ENCODE measurements around the gene DHX40. TPM values are rescaled to one million over a fixed set of nuclear protein-coding genes. Genes with fewer than 3 reads are reported as not detected.

Gene DHX40
- polyA plus RNA-seq, 1 of the 3 experiments (the other 2 are of a cell fraction), result 33.8 TPM

DNA sequence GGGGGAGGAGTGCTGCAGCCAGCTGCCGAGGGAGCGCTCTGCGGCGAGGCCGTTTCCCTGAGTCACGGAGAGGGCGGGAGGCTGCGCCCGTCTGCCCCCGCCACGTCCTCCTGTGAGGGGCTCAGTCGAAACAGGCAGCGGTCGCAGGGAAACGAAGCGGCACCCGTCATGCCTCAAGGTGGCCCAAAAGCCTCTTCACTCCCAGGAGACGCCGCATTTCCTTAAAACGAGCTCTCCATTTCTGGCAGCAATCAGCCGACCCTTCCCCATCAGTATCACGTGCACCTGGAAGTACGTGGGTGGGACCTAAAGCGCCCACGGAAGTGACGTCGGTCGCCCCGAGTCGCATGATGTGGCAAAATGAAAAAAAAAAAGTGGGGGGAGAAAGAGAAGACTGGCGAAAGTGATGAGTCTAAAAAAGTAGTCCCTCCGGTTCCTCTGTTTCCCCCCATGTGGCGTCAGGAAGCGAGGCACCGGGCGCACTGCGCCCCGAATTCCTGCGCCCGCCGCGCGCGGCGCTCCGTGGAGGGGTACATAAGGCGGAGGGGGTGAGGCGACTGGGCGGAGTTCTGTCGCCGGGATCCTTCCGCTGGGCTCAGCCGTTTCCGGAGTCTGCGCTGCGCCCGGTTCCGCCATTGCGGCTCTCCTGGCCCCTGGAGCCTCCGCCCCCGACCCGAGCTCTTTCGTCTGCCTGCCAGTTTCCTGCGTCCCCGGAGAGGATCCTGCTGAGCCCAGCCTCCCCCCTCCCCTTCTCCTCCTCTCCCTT, 54.1 kb downstream of the DHX40 start, which contains the start of gene CLTC (continued):
- TF ChIP-seq, protein P1, sequence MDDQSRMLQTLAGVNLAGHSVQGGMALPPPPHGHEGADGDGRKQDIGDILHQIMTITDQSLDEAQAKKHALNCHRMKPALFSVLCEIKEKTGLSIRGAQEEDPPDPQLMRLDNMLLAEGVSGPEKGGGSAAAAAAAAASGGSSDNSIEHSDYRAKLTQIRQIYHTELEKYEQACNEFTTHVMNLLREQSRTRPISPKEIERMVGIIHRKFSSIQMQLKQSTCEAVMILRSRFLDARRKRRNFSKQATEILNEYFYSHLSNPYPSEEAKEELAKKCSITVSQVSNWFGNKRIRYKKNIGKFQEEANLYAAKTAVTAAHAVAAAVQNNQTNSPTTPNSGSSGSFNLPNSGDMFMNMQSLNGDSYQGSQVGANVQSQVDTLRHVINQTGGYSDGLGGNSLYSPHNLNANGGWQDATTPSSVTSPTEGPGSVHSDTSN (IDR thresholded peaks at IDR 0.05), result peak; percentile 95
- TF ChIP-seq, protein P2, sequence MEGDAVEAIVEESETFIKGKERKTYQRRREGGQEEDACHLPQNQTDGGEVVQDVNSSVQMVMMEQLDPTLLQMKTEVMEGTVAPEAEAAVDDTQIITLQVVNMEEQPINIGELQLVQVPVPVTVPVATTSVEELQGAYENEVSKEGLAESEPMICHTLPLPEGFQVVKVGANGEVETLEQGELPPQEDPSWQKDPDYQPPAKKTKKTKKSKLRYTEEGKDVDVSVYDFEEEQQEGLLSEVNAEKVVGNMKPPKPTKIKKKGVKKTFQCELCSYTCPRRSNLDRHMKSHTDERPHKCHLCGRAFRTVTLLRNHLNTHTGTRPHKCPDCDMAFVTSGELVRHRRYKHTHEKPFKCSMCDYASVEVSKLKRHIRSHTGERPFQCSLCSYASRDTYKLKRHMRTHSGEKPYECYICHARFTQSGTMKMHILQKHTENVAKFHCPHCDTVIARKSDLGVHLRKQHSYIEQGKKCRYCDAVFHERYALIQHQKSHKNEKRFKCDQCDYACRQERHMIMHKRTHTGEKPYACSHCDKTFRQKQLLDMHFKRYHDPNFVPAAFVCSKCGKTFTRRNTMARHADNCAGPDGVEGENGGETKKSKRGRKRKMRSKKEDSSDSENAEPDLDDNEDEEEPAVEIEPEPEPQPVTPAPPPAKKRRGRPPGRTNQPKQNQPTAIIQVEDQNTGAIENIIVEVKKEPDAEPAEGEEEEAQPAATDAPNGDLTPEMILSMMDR (IDR thresholded peaks at IDR 0.05), result no peak; the same call in 1 of the 2 replicates
- TF ChIP-seq FOSL2 (IDR thresholded peaks at IDR 0.05; ENCODE audit: borderline replicate concordance, low read depth), result peak; percentile 20; the same call in 1 of the 2 replicates
- peak; percentile 98 for TF ChIP-seq CHD2 (IDR thresholded peaks at IDR 0.05; ENCODE audit: low read length, partially characterized antibody)
- peak; percentile 55; the same call in 1 of the 2 replicates for TF ChIP-seq JUND (IDR thresholded peaks at IDR 0.05)
- TF ChIP-seq, protein P3, sequence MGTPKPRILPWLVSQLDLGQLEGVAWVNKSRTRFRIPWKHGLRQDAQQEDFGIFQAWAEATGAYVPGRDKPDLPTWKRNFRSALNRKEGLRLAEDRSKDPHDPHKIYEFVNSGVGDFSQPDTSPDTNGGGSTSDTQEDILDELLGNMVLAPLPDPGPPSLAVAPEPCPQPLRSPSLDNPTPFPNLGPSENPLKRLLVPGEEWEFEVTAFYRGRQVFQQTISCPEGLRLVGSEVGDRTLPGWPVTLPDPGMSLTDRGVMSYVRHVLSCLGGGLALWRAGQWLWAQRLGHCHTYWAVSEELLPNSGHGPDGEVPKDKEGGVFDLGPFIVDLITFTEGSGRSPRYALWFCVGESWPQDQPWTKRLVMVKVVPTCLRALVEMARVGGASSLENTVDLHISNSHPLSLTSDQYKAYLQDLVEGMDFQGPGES (IDR thresholded peaks at IDR 0.05; ENCODE audit: low read depth, low read length), result no peak
- TF ChIP-seq RFX5 (IDR thresholded peaks at IDR 0.05; ENCODE audit: low read length), result peak; percentile 43; the same call in 1 of the 2 replicates
- peak; percentile 62; the same call in 1 of the 2 replicates for TF ChIP-seq MEF2A (IDR thresholded peaks at IDR 0.05; ENCODE audit: borderline replicate concordance, low read depth)
- TF ChIP-seq TEAD4 (IDR thresholded peaks at IDR 0.05; ENCODE audit: borderline replicate concordance, insufficient read depth), result peak; percentile 82; the same call in 1 of the 2 replicates
- TF ChIP-seq RXRA (IDR thresholded peaks at IDR 0.05; ENCODE audit: borderline replicate concordance, low read depth), result 0 out of 2 replicates have a peak, but pooled peaks have one; percentile 55
- peak; percentile 81 for TF ChIP-seq FOXM1 (IDR thresholded peaks at IDR 0.05; ENCODE audit: low read depth)
- TF ChIP-seq MXI1 (IDR thresholded peaks at IDR 0.05; ENCODE audit: low read depth, low read length), result peak; percentile 71; the same call in 1 of the 2 replicates
- peak; percentile 63 for TF ChIP-seq TCF12 (IDR thresholded peaks at IDR 0.05)
- TF ChIP-seq, protein P4, sequence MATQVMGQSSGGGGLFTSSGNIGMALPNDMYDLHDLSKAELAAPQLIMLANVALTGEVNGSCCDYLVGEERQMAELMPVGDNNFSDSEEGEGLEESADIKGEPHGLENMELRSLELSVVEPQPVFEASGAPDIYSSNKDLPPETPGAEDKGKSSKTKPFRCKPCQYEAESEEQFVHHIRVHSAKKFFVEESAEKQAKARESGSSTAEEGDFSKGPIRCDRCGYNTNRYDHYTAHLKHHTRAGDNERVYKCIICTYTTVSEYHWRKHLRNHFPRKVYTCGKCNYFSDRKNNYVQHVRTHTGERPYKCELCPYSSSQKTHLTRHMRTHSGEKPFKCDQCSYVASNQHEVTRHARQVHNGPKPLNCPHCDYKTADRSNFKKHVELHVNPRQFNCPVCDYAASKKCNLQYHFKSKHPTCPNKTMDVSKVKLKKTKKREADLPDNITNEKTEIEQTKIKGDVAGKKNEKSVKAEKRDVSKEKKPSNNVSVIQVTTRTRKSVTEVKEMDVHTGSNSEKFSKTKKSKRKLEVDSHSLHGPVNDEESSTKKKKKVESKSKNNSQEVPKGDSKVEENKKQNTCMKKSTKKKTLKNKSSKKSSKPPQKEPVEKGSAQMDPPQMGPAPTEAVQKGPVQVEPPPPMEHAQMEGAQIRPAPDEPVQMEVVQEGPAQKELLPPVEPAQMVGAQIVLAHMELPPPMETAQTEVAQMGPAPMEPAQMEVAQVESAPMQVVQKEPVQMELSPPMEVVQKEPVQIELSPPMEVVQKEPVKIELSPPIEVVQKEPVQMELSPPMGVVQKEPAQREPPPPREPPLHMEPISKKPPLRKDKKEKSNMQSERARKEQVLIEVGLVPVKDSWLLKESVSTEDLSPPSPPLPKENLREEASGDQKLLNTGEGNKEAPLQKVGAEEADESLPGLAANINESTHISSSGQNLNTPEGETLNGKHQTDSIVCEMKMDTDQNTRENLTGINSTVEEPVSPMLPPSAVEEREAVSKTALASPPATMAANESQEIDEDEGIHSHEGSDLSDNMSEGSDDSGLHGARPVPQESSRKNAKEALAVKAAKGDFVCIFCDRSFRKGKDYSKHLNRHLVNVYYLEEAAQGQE (IDR thresholded peaks at IDR 0.05; ENCODE audit: low read depth, low read length), result peak; percentile 70; the same call in 1 of the 2 replicates
- TF ChIP-seq YY1 (IDR thresholded peaks at IDR 0.05; ENCODE audit: low read depth), result peak; percentile 95
- no peak for TF ChIP-seq GATA2 (CRISPR knock-in tag; IDR thresholded peaks at IDR 0.05)
- no peak; the same call in 1 of the 2 replicates for TF ChIP-seq RAD21 (IDR thresholded peaks at IDR 0.05; ENCODE audit: low read length)
- no peak for TF ChIP-seq EZH2phosphoT487 (IDR thresholded peaks at IDR 0.05; ENCODE audit: borderline replicate concordance, low read depth)

Measured in SK-N-SH (cell line).